RWPE2 (cell line): Measurements from ENCODE around the gene NOSTRIN.

Source experiments
- ATAC-seq: fragments of 200-7000 bp; cut with Tn5 transposase; 3 replicates; pipeline ENCODE4 v1.9.1; 2021; ENCODE audit warnings: low read depth
- DNase-seq: peaks from one replicate; pipeline ENCODE4 v3.0.0-alpha.2; 2020; ENCODE audit warnings: low spot score
- H3K27ac ChIP-seq: fragments of 450-650 bp; 2 replicates; pipeline ENCODE4 v1.5.1; 2017; ENCODE audit warnings: mild to moderate bottlenecking; ENCODE audit not compliant: poor library complexity, severe bottlenecking
- H3K27me3 ChIP-seq: fragments of 250-450 bp; sonication (Bioruptor Pico); 2 replicates; pipeline ENCODE4 v1.5.1; 2021; ENCODE audit warnings: mild to moderate bottlenecking, moderate library complexity; ENCODE audit not compliant: insufficient read depth, poor library complexity, severe bottlenecking
- H3K36me3 ChIP-seq: fragments of 250-450 bp; sonication (Bioruptor Pico); 2 replicates; pipeline ENCODE4 v1.5.1; 2020; ENCODE audit warnings: low read depth, mild to moderate bottlenecking, moderate library complexity
- H3K4me1 ChIP-seq: fragments of 250-450 bp; sonication (Bioruptor Pico); 2 replicates; pipeline ENCODE4 v1.5.1; 2021; ENCODE audit warnings: mild to moderate bottlenecking, moderate library complexity; ENCODE audit not compliant: insufficient read depth, poor library complexity, severe bottlenecking
- H3K4me3 ChIP-seq: fragments of 250-450 bp; sonication (Bioruptor Pico); 2 replicates; pipeline ENCODE4 v1.5.1; 2021; ENCODE audit warnings: mild to moderate bottlenecking, moderate library complexity; ENCODE audit not compliant: severe bottlenecking
- H3K9me3 ChIP-seq: fragments of 250-450 bp; sonication (Bioruptor Pico); 2 replicates; pipeline ENCODE4 v1.5.1; 2021; ENCODE audit warnings: mild to moderate bottlenecking, moderate library complexity; ENCODE audit not compliant: severe bottlenecking
- TF ChIP-seq, protein P1 (sequence below): fragments of 450-650 bp; IDR thresholded peaks from one replicate; pipeline ENCODE4 v1.5.1; 2017; ENCODE audit warnings: mild to moderate bottlenecking, moderate library complexity; ENCODE audit not compliant: poor library complexity, severe bottlenecking

The NOSTRIN gene

DNA sequence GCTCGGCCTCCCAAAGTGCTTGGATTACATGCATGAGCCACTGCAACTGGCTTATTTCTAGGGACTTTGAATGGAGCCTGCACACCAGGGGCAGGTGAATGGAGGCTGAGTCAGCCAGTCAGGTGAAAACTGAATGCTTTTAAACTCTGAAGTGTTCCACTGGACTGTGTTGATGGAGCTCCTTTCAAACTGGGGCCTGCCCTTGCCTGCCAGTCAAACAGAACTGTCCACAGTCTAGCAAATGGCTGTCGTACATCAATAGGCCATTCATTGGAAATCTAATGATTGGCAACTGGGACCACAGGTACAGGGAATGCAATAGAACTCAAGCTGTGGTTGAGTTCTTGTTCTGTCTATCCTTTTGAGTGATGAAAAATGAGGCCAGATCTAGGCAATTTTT, 966 bp upstream of the NOSTRIN start:
- no peak overlapping the region for H3K27ac ChIP-seq
- no peak for ATAC-seq
- H3K9me3 ChIP-seq = no peaks in the 10 kb centered on the region

DNA sequence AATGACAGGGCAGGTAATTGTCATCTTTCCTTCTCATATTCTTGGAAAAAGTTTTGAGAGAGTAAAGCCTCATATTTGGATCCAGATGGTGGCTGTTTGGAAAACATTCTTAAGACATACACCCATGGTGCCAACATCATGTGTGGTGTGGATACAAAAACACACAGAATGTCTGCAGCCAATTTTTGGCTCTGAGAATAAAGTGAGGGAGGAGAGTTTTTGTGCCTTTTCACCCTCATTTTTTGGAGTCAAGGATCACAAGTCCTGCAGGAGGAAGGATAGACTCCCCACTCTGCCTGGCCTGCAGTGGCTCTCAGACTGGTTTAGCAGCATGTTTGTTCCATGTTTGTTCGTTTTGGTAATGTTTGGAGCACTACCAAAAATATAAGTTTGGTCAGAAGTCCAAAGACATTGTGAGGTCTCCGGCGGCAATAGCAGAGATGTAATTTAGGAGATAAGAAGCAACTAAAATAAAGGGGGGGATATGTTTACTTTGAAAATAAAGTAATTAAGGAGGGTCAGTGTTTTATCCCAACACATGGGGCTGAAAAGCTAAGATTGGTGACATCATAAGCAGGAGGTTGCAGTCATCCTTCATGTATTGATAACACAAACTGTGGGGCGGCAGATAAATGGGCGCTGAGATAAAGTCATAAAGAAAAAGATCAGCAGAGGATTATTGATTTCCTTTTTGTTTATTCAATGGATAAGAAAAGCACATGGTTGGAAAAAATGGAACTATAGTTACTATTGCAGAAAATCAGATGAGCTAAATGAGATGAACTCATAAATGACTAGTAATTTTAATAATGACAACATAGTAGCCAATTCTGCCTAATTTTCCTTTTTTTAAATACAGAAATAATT, 655 bp downstream of the NOSTRIN start:
- DNase-seq = no peak
- no peaks in the 10 kb centered on the region for H3K36me3 ChIP-seq
- no peak overlapping the region for H3K27ac ChIP-seq
- no peak for ATAC-seq
- H3K27me3 ChIP-seq = no peaks in the 10 kb centered on the region
- TF ChIP-seq, protein P1, sequence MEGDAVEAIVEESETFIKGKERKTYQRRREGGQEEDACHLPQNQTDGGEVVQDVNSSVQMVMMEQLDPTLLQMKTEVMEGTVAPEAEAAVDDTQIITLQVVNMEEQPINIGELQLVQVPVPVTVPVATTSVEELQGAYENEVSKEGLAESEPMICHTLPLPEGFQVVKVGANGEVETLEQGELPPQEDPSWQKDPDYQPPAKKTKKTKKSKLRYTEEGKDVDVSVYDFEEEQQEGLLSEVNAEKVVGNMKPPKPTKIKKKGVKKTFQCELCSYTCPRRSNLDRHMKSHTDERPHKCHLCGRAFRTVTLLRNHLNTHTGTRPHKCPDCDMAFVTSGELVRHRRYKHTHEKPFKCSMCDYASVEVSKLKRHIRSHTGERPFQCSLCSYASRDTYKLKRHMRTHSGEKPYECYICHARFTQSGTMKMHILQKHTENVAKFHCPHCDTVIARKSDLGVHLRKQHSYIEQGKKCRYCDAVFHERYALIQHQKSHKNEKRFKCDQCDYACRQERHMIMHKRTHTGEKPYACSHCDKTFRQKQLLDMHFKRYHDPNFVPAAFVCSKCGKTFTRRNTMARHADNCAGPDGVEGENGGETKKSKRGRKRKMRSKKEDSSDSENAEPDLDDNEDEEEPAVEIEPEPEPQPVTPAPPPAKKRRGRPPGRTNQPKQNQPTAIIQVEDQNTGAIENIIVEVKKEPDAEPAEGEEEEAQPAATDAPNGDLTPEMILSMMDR = no peak
- peaks cover 4% of the 10 kb centered on the region for H3K4me1 ChIP-seq
- no peaks in the 10 kb centered on the region for H3K9me3 ChIP-seq
- H3K4me3 ChIP-seq = no peak overlapping the region

More for the DNA sequence above, 966 bp upstream of the NOSTRIN start:
- DNase-seq = no peak
- Histone ChIP-seq H3K4me3 (no peak overlapping the region), H3K36me3 (no peaks in the 10 kb centered on the region), H3K4me1 (peaks cover 4% of the 10 kb centered on the region), H3K27me3 (no peaks in the 10 kb centered on the region)
- TF ChIP-seq, protein P1 = no peak

DNA sequence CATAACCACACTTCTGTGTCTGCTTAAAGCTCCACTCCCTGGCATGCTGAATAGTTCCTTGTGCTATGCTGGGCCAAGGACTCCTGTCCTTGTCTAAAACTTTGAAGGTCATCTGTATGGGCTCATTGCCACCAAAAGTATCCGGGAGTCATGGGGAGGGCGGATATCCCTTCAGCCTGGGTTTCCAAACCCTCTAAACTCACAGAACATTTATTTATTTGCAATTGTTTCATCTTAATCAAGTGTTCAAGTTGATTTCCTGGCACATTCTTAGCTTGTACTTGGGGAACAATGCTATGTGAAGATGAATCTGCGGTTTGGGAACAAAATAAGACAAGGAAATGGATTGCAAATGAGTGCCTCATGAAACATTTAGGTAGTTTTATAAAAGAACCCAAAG, 1.8 kb downstream of the NOSTRIN start:
- H3K9me3 ChIP-seq = no peaks in the 10 kb centered on the region
- H3K4me3 ChIP-seq = no peak overlapping the region
- H3K36me3 ChIP-seq = no peaks in the 10 kb centered on the region
- H3K27ac ChIP-seq = no peak overlapping the region
- DNase-seq (no peak), ATAC-seq (no peak)
- H3K4me1 ChIP-seq = peaks cover 4% of the 10 kb centered on the region
- no peaks in the 10 kb centered on the region for H3K27me3 ChIP-seq
- TF ChIP-seq, protein P1 = no peak

DNA sequence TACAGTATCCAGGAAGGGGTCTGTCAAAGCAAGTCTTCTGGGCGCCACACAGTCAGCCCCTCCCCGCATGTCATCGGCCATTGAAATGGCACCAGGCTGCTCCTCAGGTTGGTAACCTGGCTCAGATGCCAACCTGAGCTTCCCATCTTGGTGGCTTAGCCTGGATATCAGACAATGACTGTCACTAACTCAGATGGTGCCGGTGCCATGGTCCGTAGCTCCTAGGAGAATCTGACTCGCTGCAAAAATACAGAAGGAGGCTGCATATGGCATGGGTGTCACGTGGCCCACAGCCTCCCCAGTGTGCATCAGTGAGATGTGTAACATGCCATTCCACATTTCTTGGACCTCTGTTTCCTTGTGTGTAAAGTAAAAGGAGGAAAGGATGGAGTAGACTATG, 3.2 kb downstream of the NOSTRIN start:
- H3K4me3 ChIP-seq = no peak overlapping the region
- H3K4me1 ChIP-seq = peaks cover 4% of the 10 kb centered on the region
- ATAC-seq (no peak), DNase-seq (no peak)
- no peaks in the 10 kb centered on the region for H3K9me3 ChIP-seq
- no peaks in the 10 kb centered on the region for H3K27me3 ChIP-seq
- H3K36me3 ChIP-seq = no peaks in the 10 kb centered on the region
- no peak overlapping the region for H3K27ac ChIP-seq
- TF ChIP-seq, protein P1 = no peak

DNA sequence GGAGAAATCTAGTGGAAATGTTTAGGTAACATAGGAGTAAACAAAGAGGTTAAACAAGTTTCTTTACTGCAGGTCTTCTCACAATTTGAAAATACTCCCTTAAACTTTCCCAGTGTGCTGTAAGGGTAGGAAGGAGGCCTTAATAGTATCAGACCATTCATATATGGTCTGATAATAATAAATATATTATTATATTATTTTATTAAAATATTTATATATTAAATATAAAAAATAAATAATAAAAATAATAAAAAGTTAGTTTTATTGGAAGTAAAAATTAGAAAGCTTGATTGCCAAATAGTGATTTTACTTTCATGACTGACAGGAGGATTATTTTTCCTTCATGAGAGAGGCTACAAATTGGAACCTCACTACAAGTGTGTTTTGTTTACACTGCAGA, 7.1 kb downstream of the NOSTRIN start:
- Histone ChIP-seq H3K9me3 (no peaks in the 10 kb centered on the region), H3K27ac (no peak overlapping the region), H3K4me3 (no peak overlapping the region), H3K36me3 (no peaks in the 10 kb centered on the region), H3K4me1 (no peaks in the 10 kb centered on the region), H3K27me3 (no peaks in the 10 kb centered on the region)
- TF ChIP-seq, protein P1 = no peak
- ATAC-seq (no peak), DNase-seq (no peak)
